ENCODE measurements around the gene ABCC6.
"Not testable (repeated sequence)": the region's sequence is repeated elsewhere in the genome, so short reads cannot be mapped to it uniquely, and the experiment has no call there.

ABCC6 gene

DNA sequence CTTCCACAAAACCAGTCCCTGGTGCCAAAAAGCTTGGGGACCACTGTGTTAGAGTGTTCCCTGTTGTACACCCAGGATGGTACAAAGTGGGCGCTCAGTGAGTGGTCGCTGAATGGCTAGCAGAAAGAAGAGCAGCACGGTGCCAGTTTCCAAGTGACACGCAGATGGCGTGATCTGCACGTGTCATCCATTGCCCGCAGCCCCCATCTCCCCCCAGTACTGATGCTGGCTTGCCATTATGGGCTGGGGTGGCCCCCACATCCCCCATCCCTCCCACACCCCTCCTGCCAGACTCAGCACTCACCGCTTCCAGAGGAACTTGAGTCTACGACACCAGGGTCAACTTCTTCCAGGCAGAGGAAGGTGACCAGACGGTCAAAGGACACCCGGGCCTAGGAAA lies 36.5 kb downstream of the ABCC6 start:
- DNase-seq, result no peak

DNA sequence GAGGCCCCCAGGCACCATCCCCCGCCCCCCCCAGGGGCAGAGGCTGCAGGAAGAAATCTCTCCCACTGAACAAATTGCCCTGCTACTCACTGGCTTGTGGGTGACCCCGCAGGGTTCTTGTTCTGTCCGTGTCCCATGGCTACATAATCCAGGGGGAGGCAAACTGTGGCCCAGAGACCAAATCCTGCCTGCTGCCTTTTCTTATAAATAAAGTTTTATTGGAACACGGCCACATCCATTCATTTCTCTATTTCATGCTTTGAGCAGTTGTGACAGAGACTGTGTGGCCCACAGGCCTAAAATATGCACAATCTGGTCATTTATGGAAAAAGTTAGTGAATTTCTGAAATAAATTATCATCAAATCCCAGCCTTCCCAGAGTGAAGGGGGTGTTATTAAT lies 38.2 kb downstream of the ABCC6 start:
- no peak for DNase-seq

DNA sequence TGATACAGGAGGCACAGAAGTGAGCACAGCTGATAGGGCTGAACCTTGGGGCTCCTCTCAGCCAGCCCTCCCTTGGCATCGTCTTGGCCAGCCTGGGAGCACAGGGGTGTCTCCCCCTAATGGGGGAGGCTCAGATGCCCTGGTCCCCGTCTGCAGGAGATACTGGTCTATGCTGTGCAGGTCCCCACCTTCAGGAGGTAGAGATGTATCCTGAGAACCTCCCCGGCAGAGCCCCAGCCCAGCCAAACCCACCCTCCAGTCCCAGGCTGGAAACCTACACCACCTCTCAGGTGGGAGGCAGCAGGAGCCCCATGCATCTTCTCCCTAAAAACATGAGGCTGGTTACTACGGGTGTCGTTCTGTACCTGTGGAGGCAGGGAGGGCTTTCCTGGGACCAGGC lies 38.7 kb downstream of the ABCC6 start:
- no peak for DNase-seq

DNA sequence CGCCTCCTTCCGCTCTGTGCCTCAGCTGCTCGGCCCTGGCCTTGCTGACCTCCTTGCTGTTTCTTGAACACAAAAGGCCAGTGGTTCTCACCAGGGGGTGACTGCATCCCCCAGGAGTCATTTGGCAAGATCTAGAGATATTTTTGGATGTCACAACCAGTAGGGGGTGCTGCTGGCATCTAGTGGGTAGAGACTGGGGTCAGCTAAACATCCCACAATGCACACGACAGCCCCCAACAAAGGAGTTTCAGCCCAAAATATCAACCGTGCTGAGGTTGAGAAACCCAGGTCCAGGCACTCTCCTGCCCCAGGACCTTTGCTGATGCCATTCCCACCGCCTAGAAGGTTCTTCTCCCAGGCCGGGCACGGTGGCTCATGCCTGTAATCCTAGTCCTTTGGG lies 39.7 kb downstream of the ABCC6 start:
- no peak for DNase-seq

DNA sequence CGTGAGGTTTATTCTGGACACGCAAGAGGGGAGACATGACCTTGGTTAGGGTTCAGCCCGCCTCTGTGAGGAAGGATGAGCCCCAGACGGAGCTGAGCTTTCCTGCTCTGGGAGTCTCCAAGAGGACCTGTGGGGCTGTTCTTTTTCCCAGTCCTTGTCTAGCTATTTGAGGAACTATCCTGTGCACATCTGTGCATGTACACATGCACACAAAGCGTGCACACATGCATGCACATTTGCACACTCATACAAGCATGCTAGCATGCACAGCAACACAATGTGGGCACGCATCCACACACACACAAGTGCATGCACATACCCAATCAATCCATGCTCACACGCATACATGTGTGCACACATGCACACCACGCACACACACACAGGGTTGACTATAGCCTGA lies 40.4 kb downstream of the ABCC6 start:
- DNase-seq, result no peak

DNA sequence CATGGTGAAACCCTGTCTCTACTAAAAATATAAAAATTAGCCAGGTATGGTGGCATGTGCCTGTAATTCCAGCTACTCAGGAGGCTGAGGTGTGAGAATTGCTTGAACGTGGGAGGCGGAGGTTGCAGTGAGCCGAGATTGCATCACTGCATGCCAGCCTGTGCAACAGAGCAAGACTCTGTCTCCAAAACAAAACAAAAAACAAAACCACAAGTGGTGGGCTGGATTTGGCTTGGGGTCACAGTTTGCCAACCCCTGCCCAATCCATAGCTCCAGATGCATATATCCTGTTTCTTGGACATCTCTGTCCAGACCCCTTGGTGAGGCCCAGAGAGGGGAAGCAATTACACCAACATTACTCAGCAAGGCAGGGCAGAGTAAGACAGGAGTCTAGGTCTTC lies 41.5 kb downstream of the ABCC6 start:
- not testable (repeated sequence) for DNase-seq

DNA sequence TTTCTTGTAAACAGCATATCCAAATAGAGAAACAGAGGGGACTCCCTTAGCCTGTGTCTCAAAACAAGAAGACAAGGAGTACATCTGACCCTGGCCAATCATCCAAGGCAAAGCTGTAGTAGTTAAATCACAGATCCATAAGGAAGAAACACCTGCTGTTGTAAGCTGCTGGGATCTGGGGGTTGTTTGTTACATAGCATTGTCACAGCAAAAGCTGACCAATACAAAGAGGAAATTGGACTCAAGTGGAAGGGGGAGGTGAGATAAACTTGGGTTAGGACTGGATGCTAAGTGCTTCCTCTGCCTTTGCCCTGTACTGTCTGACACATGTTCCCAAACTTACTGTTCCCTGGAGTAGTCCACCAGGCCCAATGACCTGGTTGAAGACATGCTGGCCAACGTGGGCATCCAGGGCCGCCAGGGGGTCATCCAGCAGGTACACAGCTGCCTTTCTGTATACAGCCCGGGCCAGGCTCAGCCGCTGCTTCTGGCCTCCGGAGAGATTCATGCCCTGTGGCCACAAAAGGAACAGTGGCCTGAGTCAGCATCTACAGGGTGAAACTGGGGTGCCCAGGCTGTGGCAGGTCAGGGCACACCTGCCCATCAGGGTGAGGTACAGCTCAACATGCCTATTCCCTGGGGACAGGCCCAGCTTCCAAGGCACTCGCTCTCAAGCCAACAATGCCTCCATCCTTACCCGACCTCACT lies 44.7 kb downstream of the ABCC6 start:
- no peak for DNase-seq

DNA sequence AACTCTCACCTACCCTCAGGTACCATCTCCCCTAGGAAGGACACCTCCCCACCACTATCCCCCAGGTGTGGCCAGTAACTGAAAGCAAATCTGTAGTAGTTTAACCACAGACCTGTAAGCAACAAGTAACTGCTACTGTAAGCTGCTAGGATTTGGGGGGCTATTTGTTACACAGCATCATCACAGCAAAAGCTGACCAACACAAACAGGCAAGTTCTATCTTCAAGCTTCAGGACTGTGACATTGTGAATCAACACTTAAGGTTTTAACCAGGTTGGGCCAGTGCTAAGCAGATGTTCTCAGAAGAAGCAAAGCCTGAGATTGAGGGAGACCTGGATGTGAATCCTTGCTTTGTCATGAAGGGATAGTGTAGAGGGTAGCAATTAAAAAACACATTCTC lies 47.0 kb downstream of the ABCC6 start:
- no peak for DNase-seq

DNA sequence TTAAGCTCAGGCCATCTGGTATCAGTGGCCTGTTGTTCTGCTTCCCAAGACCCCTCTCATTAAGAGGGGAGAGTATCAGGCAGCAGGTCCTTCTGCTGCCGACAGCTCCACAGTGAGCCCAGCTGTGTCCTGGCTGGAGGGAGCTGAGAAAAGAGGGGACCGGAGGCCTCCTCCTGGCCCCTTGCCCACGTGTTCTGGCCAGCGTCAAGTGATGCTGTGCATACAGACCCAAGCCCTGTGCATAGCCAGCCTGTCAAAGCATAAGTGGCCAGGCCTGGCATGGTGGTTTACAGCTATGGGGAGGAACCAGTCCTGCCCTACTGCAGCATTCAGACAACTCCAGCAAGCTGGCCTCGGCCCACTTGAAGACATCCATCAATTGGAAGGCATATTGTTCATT lies 48.0 kb downstream of the ABCC6 start:
- DNase-seq, result no peak

DNA sequence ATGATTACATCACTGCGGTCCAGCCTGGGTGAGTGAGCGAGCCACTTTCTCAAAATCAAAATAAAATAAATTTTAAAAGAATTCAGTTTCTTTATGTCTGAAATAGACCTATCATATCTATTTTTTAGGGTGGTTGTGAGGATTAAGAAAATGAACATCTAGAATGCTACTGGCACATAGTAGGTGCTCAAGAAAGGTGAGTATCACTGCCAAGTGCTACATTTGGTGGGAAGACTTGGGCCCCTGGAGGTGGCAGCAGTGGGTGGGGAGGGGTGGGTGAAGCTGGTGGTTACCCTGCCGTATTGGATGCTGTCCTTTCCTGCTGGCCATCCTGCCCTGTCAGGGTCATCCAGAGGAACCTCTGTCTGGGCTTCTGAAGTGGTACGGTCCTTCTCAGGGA lies 50.3 kb downstream of the ABCC6 start:
- DNase-seq, result no peak

DNA sequence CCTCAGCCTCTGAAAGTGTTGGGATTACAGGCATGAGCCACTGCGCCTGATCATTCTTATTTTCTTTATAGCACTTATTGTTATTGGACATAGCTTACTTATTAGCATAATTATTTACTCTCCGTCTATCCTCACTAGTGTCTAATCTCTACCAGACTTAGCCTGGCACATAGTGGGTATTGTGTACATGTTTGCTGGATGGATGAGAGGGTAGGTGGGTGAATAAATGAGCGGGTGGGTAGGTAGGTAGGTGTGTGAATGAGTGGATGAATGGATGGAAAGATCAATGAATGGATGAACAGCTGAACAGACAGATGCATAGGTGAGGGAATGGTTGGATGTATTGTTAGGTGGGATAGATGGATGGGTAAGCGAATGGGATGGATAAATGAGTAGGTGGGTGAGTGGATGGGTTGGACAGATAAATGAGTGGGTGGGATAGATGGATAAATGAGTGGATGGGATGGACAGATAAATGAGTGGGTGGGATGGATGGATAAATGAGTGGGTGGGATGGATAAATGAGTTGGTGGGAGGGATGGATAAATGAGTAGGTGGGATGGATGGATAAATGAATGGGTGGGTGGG lies 51.9 kb downstream of the ABCC6 start:
- no peak for DNase-seq

DNA sequence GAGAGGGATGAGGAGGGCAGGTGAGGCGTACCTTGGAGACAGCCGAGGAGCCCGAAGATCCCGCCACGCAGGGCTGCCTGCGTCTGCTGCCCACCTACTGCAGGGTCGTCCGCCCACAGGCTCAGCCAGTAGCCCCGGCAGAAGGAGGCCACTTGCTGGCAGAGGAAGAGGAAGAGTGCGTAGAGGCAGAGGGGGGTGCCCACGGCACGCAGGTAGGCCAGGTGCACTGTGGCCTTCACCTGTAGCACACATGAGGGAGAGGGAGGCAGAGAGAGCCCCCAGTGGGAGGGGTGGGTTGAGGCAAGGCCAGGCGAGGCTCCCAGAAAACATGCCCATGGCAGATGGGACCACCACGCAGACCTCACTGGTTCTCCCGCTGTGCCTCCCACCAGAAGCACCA lies 53.7 kb downstream of the ABCC6 start:
- DNase-seq, result no peak

DNA sequence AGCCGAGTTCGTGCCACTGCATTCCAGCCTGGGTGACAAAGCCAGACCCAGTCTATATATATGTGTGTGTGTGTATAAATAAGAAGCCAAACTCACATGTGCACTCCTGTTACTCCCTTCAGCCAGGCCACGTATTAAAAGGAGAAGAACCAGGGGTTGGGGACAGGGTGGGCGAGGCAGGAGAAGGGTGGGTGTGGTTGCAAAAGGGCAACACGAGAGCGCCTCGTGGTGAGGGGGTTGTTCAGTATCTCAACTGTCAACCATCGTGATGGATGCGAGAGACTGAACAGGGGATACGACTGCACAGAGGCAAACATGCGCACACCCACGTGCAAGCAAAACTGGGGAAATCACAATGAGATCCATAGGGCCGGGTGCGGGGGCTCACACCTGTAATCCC lies 54.9 kb downstream of the ABCC6 start:
- DNase-seq, result no peak

DNA sequence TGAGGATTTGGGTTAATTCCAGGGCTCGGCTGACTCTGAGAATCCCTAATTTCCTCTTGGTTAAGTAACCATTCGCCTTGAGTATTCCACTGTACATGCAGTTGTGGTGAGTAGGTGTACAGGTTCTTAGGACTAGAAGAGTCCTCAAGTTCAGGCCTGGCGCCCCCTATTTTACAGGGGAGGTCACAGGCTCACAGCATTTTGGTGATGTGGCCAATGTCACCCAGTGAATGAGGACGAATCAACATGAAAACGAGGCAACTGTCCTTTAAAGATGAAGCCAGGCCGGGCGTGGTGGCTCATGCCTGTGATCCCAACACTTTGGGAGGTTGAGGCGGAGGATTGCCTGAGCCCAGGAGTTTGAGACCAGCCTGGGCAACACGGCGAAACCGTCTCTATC lies 55.4 kb downstream of the ABCC6 start:
- DNase-seq, result no peak

DNA sequence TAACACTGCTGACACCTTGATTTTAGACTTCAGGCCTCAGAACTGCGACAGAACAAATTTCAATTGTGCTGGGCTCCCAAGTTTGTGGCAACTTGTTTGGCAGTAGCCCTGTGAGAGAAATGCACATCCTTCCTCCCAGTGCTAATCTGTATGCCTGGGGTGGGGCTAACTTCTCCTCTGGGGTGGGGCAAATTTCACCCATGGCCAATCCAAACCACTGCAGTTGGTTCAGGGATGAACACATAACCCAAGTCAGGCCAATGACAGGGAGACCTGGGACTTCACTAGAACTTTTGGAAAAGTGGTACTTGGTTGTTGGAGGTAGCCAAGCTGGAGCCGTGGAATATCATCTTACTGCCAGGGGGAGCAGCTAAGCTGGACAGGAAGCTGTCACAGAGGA lies 56.3 kb downstream of the ABCC6 start:
- no peak for DNase-seq

DNA sequence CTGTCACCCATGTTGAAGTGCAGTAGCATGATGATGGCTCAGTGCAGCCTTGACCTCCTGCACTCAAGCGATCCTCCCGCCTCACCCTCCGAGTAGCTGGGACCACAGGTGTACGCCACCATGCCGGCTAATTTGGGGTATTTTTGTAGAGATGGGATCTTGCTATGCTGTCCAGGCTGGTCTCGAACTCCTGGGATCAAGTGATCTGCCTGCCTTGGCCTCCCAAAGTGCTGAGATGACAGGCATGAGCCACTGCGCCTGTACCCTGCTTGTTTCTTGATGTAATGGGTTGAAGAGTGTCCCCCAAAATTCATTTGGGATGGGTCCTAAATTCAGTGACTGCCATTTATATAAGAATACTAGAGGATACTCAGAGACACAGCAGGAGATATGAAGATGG lies 57.2 kb downstream of the ABCC6 start:
- no peak for DNase-seq

DNA sequence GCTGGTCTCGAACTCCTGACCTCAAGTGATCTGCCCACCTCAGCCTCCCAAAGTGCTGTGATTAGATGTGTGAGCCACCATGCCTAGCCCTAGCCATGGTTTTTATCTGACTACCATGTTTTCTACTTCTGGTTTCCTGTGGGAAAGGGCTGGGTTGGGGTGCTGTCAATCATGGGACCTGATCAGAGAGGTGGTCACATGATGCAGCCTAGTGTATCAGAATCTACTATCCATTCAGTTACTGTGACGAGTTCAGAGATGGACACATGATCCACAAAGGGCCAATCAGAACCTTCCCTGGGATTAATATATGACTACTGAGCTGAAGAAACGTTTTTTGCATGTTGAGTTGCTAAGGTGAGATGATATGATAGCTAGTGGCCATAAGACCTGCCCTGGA lies 59.1 kb downstream of the ABCC6 start:
- DNase-seq, result no peak

DNA sequence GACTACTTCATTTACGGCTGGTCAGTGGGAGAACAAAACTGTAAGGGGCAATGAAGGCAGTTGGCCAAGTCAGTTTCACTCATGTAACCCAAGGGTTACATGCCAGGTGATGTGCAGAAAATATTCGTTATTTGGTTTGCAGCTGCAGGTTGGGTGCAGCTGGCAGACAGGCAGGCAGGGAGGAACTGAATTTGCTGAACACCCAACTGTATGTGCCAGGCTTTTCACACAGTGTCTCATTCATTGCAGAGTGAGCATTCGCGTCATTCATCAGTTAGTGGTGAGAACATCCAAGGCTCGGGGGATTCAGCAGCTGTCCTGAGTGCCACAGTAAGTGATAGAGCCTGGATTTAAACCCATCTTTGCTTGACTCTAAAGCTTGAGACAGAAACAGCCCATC lies 59.7 kb downstream of the ABCC6 start:
- no peak for DNase-seq

DNA sequence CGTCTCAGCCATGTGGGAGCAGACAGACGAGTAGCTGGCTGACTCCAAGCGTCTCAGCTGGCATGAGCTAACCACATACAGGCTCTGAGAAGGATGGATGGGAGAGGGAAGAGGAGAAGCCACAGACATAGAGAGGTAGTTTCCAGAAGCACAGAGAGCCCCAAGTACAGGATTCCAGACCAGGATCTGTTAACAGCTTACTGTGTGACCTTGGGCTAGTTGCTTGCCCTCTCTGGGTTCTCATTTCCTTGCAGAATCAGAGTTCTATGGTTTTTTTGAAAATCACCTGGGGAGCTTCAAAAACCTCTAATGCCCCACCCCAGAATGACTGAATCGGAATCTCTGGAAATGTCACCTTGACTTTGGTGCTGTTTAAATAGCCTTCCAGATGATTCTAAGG lies 60.2 kb downstream of the ABCC6 start:
- no peak for DNase-seq

DNA sequence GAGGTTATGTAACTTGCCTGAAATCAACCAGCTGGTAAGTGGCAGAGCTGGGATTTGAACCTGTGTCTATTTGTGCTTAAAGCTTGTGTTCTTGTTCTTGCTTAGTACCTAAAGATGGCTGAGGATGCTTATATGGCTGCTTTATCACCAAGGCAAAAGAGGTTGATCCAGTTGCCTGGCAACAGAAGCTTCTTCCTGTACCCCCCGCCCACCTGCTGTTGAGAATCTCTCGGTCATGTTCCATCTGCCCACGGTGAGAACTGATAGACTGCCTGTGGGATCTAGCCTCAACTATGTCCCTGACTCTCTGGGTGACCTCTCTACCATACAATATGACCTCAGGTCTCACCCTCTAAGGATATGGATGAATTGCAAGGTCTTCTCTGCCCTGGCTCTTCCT lies 60.7 kb downstream of the ABCC6 start:
- no peak for DNase-seq

DNA sequence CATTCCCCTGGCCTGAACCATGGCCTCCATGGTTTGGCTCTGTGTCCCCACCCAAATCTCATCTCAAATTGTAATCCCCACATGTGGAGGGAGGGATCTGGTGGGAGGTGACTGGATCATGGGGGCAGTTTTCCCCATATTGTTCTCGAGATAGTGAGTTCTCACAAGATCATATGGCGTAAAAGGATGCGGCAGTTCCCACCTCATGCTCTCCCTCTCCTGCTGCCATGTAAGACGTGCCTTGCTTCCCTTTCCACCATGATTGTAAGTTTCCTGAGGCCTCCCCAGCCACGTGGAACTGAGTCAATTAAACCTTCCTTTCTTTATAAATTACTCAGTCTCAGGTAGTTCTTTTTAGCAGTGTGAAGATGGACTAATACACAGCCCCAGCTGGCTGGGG lies 61.5 kb downstream of the ABCC6 start:
- not testable (repeated sequence) for DNase-seq

DNA sequence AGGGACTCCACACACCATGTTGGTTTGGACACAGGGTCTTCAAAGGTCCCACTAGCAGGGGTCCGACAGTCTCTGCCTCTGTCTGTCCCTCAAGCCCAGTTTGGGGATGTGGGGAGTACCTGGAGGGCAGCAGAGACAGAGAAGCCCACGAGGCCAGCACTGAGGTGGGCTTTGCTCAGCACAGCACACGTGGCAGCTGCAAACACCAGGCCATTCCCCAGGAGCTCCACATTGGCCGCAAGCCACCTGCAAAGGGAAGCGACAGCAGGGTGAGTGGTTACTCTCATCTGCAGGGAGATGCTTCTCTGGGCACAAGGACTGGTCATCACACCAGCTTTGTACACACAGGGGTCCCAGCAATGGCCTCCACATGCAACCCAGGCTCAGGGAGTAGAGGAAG lies 62.0 kb downstream of the ABCC6 start:
- no peak for DNase-seq

DNA sequence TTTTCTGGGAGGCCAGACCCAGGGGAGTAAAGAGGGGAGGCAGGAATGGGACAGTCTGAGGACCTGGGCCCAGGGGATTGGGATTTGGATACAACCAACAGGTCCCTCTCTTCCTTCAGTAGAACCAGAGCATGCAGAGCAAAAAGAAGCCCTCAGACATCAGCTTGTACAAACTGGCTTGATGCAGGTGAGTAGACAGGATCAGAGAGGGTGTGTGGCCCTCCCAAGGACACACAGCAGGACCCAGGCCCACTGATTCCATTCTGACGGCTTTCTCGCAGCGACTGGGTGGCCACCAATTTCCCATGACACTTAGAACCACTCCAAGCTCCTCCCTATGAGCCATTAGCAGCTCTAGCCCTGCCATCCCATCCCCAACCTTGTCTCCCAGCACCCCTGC lies 63.6 kb downstream of the ABCC6 start:
- DNase-seq, result no peak

DNA sequence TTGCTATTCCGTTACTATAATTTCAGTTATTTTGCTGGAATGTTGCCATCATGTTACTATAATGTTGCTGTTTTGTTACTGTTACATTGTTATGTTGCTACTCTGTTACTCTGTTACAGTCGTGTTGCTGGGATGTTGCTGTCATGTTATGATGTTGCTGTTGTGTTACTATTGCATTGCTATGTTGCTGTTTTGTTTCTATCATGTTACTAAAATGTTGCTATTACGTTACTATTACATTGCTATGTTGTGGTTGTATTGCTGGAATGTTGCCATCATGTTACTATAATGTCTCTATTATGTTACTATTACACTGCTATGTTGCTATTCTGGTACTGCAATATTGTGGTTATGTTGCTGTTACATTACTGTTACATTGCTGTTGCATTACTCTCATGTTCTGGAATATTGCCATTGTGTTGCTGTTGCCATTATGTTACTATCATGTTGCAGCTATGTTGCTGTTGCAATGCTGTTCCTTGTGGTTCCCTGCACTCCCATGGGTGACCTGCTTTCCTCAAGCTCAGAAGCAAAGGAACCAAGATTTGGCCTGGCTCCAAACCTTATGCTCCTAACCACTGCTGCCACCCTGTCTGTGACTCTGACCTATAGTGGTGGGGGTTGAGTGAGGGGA lies 64.4 kb downstream of the ABCC6 start:
- no peak for DNase-seq

Data from NCI-H2171 treated with DMSO at 0.1 percent for 48 hours (cell line).